EL (cell line): ENCODE data around the gene PLLP.

Experiments used
- DNase-seq: peaks from one replicate; pipeline ENCODE4 v3.0.0-alpha.2; 2016

Gene PLLP

GRCh38 chr16:57284209-57284951 is at the start of gene PLLP:
Gene PLLP, minus strand, starts transcription at chr16:57284672. Its CDS starts 132 bp downstream, at chr16:57284540.
- DNase-seq, result peak; percentile 49

GRCh38 chr16:57333402-57333801 is 48.9 kb upstream of the PLLP start:
- no peak for DNase-seq

GRCh38 chr16:57331355-57331754 is 46.9 kb upstream of the PLLP start:
- no peak for DNase-seq

- DNase-seq, result no peak
Measured at GRCh38 chr16:57329718-57330327, 45.4 kb upstream of the PLLP start.

GRCh38 chr16:57325458-57325857 is 41.0 kb upstream of the PLLP start:
- peak; percentile 16 for DNase-seq

- DNase-seq, result no peak
Measured at GRCh38 chr16:57324749-57325148, 40.3 kb upstream of the PLLP start.

- DNase-seq, result no peak
Measured at GRCh38 chr16:57319646-57320045, 35.2 kb upstream of the PLLP start.

GRCh38 chr16:57318240-57318970 is 33.9 kb upstream of the PLLP start:
- peak; percentile 29 for DNase-seq

- peak; percentile 82 for DNase-seq
Measured at GRCh38 chr16:57316390-57317017, 32.0 kb upstream of the PLLP start.

GRCh38 chr16:57315416-57315815 is 30.9 kb upstream of the PLLP start:
- no peak for DNase-seq

- no peak for DNase-seq
Measured at GRCh38 chr16:57314161-57314785, 29.8 kb upstream of the PLLP start.

GRCh38 chr16:57313509-57313908 is 29.0 kb upstream of the PLLP start:
- DNase-seq, result no peak

- DNase-seq, result no peak
Measured at GRCh38 chr16:57310801-57311200, 26.3 kb upstream of the PLLP start.

- DNase-seq, result no peak
Measured at GRCh38 chr16:57308041-57308440, 23.6 kb upstream of the PLLP start.

- no peak for DNase-seq
Measured at GRCh38 chr16:57307365-57307764, 22.9 kb upstream of the PLLP start.

GRCh38 chr16:57306676-57307341 is 22.3 kb upstream of the PLLP start:
- no peak for DNase-seq

GRCh38 chr16:57305159-57305811 is 20.8 kb upstream of the PLLP start:
- DNase-seq, result no peak

- peak; percentile 75 for DNase-seq
Measured at GRCh38 chr16:57304169-57305061, 19.9 kb upstream of the PLLP start.

GRCh38 chr16:57303910-57304168 is 19.4 kb upstream of the PLLP start:
- no peak for DNase-seq

GRCh38 chr16:57303021-57303909 is 18.8 kb upstream of the PLLP start:
- no peak for DNase-seq
